Spleen (tissue), 7 donors: Measurements from ENCODE around the gene H6PD.

Experiments
- POLR2A ChIP-seq, 3 donors: fragments of 450-650 bp; IDR thresholded peaks; one replicate each; pipeline ENCODE4 v1.5.1; 2017; ENCODE audit warnings: antibody characterized with exemption in 3 of 3, mild to moderate bottlenecking in 1 of 3
- POLR2AphosphoS5 ChIP-seq, 3 donors: sonication (generic); formaldehyde crosslinking; IDR thresholded peaks; one replicate each; pipeline ENCODE4 v1.5.1; 2017; ENCODE audit warnings: antibody characterized with exemption in 3 of 3
- TF ChIP-seq, protein P1 (sequence below), 11 experiments: fragments of 200-600 bp in 7 of 11; fragments of 450-650 bp in 4 of 11; sonication (generic) in 4 of 11; IDR thresholded peaks in 8 of 11; conservative IDR thresholded peaks in 3 of 11; 1 replicate in 7 of 11; 2 replicates in 4 of 11; pipeline versions ENCODE4 v1.4.0 to v1.8.0; 2016 to 2021; ENCODE audit warnings: antibody characterized with exemption in 11 of 11, inconsistent platforms in 4 of 11, mild to moderate bottlenecking in 1 of 11
- donor health status: DM: no; HTN: no; CAD: no; lungs with moderate emphysema.
- donor health status: DM: no; HTN: no; CAD: no.
- donor health status: DM: no; HTN: no; CAD: no.

DNA sequence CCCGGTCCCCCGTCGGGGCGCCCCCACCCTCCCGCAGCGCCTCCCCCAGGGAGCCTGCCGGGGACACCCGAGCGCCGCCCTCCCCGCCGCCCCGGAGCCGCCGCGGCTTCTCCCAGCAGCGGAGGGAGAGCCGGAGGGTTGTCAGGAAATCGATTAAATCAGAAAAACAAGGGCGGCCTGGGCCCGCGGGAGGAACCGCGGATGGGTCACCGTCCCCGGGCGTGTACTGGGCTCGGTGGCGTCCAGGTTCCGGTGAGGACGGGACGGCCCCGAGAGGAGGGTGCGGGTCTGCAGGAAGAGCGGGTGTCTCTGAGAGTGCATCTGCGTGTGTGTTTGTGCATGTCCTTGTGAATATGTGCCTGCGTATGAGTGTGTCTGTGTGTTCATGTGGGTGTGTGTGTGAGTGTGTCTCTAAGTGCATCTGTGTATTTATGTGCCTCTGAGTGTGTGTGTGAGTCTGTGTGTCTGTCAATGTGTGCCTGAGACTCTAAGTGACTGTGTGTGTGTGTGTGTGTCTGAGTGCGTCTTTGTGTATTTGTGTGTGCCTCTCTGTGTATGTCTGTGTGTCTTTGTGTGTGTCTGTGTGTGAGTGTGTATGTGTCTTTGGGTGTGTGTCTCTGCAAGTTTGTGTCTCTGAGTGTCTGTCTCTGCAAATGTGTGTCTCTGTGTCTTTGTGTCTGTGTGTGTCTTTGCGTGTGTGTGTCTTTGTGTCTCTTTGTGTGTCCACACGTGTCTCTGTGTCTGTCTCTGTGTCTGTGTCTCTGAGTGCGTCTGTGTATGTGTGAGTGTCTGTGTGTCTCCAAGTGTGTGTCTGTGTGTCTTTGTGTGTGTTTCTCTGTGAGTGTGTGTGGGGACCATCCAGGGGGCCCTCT, 59.2 kb downstream of the H6PD start:
- TF ChIP-seq, protein P1, sequence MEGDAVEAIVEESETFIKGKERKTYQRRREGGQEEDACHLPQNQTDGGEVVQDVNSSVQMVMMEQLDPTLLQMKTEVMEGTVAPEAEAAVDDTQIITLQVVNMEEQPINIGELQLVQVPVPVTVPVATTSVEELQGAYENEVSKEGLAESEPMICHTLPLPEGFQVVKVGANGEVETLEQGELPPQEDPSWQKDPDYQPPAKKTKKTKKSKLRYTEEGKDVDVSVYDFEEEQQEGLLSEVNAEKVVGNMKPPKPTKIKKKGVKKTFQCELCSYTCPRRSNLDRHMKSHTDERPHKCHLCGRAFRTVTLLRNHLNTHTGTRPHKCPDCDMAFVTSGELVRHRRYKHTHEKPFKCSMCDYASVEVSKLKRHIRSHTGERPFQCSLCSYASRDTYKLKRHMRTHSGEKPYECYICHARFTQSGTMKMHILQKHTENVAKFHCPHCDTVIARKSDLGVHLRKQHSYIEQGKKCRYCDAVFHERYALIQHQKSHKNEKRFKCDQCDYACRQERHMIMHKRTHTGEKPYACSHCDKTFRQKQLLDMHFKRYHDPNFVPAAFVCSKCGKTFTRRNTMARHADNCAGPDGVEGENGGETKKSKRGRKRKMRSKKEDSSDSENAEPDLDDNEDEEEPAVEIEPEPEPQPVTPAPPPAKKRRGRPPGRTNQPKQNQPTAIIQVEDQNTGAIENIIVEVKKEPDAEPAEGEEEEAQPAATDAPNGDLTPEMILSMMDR (IDR thresholded peaks at IDR 0.05 in 8 of 11, conservative IDR thresholded peaks at IDR 0.05 in 3 of 11) = no peak
- TF ChIP-seq POLR2AphosphoS5 (IDR thresholded peaks at IDR 0.05) (peak in 1 of 3 donors; percentile 69), POLR2A (IDR thresholded peaks at IDR 0.05) (no peak)
